Mammary epithelial cell (primary cell): ENCODE measurements around the gene ALKBH3.

ENCODE experiments used
- EZH2 ChIP-seq: IDR thresholded peaks from 2 replicates; pipeline ENCODE4 v1.6.1; 2012; ENCODE audit warnings: low read length, inconsistent platforms, borderline replicate concordance
- TF ChIP-seq, protein P1 (sequence below), 2 donors: IDR thresholded peaks in 1 of 2; conservative IDR thresholded peaks in 1 of 2; 2 replicates each; pipeline ENCODE4 v1.5.1; 2011 to 2012; ENCODE audit warnings: inconsistent platforms in 2 of 2, low read length in 2 of 2, mild to moderate bottlenecking in 2 of 2, control low read depth in 1 of 2, low read depth in 1 of 2; ENCODE audit not compliant: insufficient read depth in 1 of 2; ENCODE audit errors: extremely low read depth in 1 of 2

DNA sequence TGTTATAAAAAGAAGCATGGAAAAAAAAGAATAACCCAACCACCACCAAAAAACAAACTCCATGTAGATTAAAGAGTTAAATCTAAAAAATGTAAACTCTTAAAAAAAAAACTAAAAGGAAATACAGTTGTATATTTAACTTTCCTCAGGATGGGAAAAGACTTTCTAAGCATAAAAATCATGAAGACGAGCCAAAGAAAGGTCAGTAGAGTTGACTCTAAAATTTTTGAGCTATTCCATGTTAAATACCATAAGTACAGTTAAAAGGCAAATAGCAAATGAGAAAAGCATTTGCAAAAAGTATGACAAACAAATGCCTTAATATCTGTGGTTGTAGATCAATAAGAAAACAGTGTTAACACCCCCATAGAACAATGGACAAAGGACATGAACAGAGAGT, 33.8 kb downstream of the ALKBH3 start:
- no peak for TF ChIP-seq EZH2
- TF ChIP-seq, protein P1, sequence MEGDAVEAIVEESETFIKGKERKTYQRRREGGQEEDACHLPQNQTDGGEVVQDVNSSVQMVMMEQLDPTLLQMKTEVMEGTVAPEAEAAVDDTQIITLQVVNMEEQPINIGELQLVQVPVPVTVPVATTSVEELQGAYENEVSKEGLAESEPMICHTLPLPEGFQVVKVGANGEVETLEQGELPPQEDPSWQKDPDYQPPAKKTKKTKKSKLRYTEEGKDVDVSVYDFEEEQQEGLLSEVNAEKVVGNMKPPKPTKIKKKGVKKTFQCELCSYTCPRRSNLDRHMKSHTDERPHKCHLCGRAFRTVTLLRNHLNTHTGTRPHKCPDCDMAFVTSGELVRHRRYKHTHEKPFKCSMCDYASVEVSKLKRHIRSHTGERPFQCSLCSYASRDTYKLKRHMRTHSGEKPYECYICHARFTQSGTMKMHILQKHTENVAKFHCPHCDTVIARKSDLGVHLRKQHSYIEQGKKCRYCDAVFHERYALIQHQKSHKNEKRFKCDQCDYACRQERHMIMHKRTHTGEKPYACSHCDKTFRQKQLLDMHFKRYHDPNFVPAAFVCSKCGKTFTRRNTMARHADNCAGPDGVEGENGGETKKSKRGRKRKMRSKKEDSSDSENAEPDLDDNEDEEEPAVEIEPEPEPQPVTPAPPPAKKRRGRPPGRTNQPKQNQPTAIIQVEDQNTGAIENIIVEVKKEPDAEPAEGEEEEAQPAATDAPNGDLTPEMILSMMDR (conservative IDR thresholded peaks at IDR 0.05 in 1 of 2, IDR thresholded peaks at IDR 0.05 in 1 of 2; ENCODE audit: extremely low read depth in 1 of 2, insufficient read depth in 1 of 2, low read depth in 1 of 2, low read length in 2 of 2), result no peak
